HFF-Myc (cell line): ENCODE data around the gene ARL6IP6.

Experiments used
- DNase-seq: peaks from one replicate; pipeline ENCODE4 v3.0.0-alpha.2; 2011; ENCODE audit warnings: low read depth; ENCODE audit errors: extremely low read depth
- H3K4me3 ChIP-seq: replicated peaks from 2 replicates; pipeline ENCODE4 v1.5.1; 2011; ENCODE audit warnings: low read depth, mild to moderate bottlenecking, control low read depth, low read length
- CTCF ChIP-seq: IDR thresholded peaks from 2 replicates; pipeline ENCODE4 v1.5.1; 2012; ENCODE audit warnings: mild to moderate bottlenecking, low read depth, low read length, control low read depth; ENCODE audit errors: missing control alignments

ARL6IP6 gene

GRCh38 chr2:152763651-152764050 lies 45.2 kb downstream of the ARL6IP6 start:
- TF ChIP-seq CTCF: no peak
- DNase-seq: no peak
- H3K4me3 ChIP-seq: no peak overlapping the region

- no peak for TF ChIP-seq CTCF
- no peak for DNase-seq
- no peak overlapping the region for H3K4me3 ChIP-seq
Observed at GRCh38 chr2:152766928-152767327, 48.5 kb downstream of the ARL6IP6 start.

GRCh38 chr2:152781175-152781574 lies 62.8 kb downstream of the ARL6IP6 start:
- H3K4me3 ChIP-seq: no peak overlapping the region
- TF ChIP-seq CTCF: no peak
- no peak for DNase-seq

GRCh38 chr2:152782171-152782570 lies 63.8 kb downstream of the ARL6IP6 start:
- DNase-seq: no peak
- TF ChIP-seq CTCF: no peak
- no peak overlapping the region for H3K4me3 ChIP-seq

GRCh38 chr2:152790883-152791282 lies 72.5 kb downstream of the ARL6IP6 start:
- no peak for DNase-seq
- no peak overlapping the region for H3K4me3 ChIP-seq
- no peak for TF ChIP-seq CTCF

GRCh38 chr2:152791979-152792378 lies 73.6 kb downstream of the ARL6IP6 start:
- DNase-seq: no peak
- TF ChIP-seq CTCF: no peak
- no peak overlapping the region for H3K4me3 ChIP-seq

- no peak for TF ChIP-seq CTCF
- no peak for DNase-seq
- H3K4me3 ChIP-seq: no peak overlapping the region
Observed at GRCh38 chr2:152792974-152793373, 74.6 kb downstream of the ARL6IP6 start.
